ENCODE data around the gene LCNL1. TPM values are rescaled to one million over a fixed set of nuclear protein-coding genes. Genes with fewer than 3 reads are reported as not detected.

Gene LCNL1
- total RNA-seq, 1 experiment from 2014 or later: 0.41 TPM

GRCh38 chr9:136969150-136969549 is 13.6 kb upstream of the LCNL1 start:
- Histone ChIP-seq H2AFZ (no peak overlapping the region), H3K36me3 (ENCODE audit: low read depth) (no peaks in the 10 kb centered on the region), H3K27ac (no peak overlapping the region), H3K9me3 (ENCODE audit: insufficient read depth, low read depth) (no peaks in the 10 kb centered on the region), H3K27me3 (ENCODE audit: insufficient read depth, low read depth) (no peaks in the 10 kb centered on the region), H3K4me1 (replicated peaks; ENCODE audit: insufficient read depth) (peaks cover 8% of the 10 kb centered on the region), H3K4me3 (no peak overlapping the region), H3F3A (ENCODE audit: insufficient read depth, low read depth) (no peaks in the 10 kb centered on the region), H4K20me1 (ENCODE audit: insufficient read depth) (no peaks in the 10 kb centered on the region), H3K79me2 (ENCODE audit: low read depth) (no peaks in the 10 kb centered on the region), H3K4me2 (no peak overlapping the region), H3K9me2 (ENCODE audit: insufficient read depth) (no peaks in the 10 kb centered on the region)
- DNase-seq: no peak
- TF ChIP-seq CTCF (conservative IDR thresholded peaks at IDR 0.05) (no peak), EZH2 (IDR thresholded peaks at IDR 0.05; ENCODE audit: low read depth) (no peak)
- ChIA-PET POLR2A (ENCODE audit: unreplicated experiment) (interaction anchor here (0.6 kb wide), 1 partner anchor 95 kb away, joined by 3 read pairs; no protein-coding TSS in a partner anchor), CTCF (no interaction called here)
- no TSS peak for BruUV-seq (replicated peaks)
- intact Hi-C loops (cut with micrococcal nuclease; ENCODE audit: unreplicated experiment): no loop called here

GRCh38 chr9:136969774-136970173 is 13.0 kb upstream of the LCNL1 start:
- Histone ChIP-seq H3K4me2 (no peak overlapping the region), H3K36me3 (ENCODE audit: low read depth) (no peaks in the 10 kb centered on the region), H3K4me3 (no peak overlapping the region), H3K9me2 (ENCODE audit: insufficient read depth) (no peaks in the 10 kb centered on the region), H3K4me1 (replicated peaks; ENCODE audit: insufficient read depth) (peaks cover 1% of the 10 kb centered on the region), H3F3A (ENCODE audit: insufficient read depth, low read depth) (no peaks in the 10 kb centered on the region), H4K20me1 (ENCODE audit: insufficient read depth) (no peaks in the 10 kb centered on the region), H3K27ac (no peak overlapping the region), H3K9me3 (ENCODE audit: insufficient read depth, low read depth) (no peaks in the 10 kb centered on the region), H3K27me3 (ENCODE audit: insufficient read depth, low read depth) (no peaks in the 10 kb centered on the region), H3K79me2 (ENCODE audit: low read depth) (no peaks in the 10 kb centered on the region), H2AFZ (no peak overlapping the region)
- CTCF ChIA-PET: no interaction called here
- no TSS peak for BruUV-seq (replicated peaks)
- no peak for DNase-seq
- POLR2A ChIA-PET (ENCODE audit: unreplicated experiment): no interaction called here
- TF ChIP-seq EZH2 (IDR thresholded peaks at IDR 0.05; ENCODE audit: low read depth) (no peak), CTCF (conservative IDR thresholded peaks at IDR 0.05) (no peak)
- intact Hi-C loops (cut with micrococcal nuclease; ENCODE audit: unreplicated experiment): no loop called here

- BruUV-seq (replicated peaks): no TSS peak
- Histone ChIP-seq H3F3A (ENCODE audit: insufficient read depth, low read depth) (no peaks in the 10 kb centered on the region), H3K9me3 (ENCODE audit: insufficient read depth, low read depth) (no peaks in the 10 kb centered on the region), H2AFZ (no peak overlapping the region), H3K9me2 (ENCODE audit: insufficient read depth) (no peaks in the 10 kb centered on the region), H3K36me3 (ENCODE audit: low read depth) (no peaks in the 10 kb centered on the region), H4K20me1 (ENCODE audit: insufficient read depth) (no peaks in the 10 kb centered on the region), H3K79me2 (ENCODE audit: low read depth) (no peaks in the 10 kb centered on the region), H3K4me2 (no peak overlapping the region), H3K27ac (no peak overlapping the region), H3K4me3 (no peak overlapping the region), H3K4me1 (replicated peaks; ENCODE audit: insufficient read depth) (no peaks in the 10 kb centered on the region), H3K27me3 (ENCODE audit: insufficient read depth, low read depth) (no peaks in the 10 kb centered on the region)
- intact Hi-C loops (cut with micrococcal nuclease; ENCODE audit: unreplicated experiment): no loop called here
- CTCF ChIA-PET: no interaction called here
- POLR2A ChIA-PET (ENCODE audit: unreplicated experiment): no interaction called here
- no peak for TF ChIP-seq EZH2 (IDR thresholded peaks at IDR 0.05; ENCODE audit: low read depth)
- TF ChIP-seq CTCF (conservative IDR thresholded peaks at IDR 0.05): no peak
- DNase-seq: no peak
These were observed 12.4 kb upstream of the LCNL1 start for GRCh38 chr9:136970361-136970760.
